ENCODE results near the gene RNF10. TPM values are rescaled to one million over a fixed set of nuclear protein-coding genes. Genes with fewer than 3 reads are reported as not detected.

Gene RNF10
- total and polyA plus RNA-seq, 2 of the 4 experiments (the other 2 are of a cell fraction), result 44.4 to 95.0 TPM

GRCh38 chr12:120514002-120514401 is 20.2 kb upstream of the RNF10 start:
- dilution Hi-C loops (cut with HindIII; ENCODE audit: low sequenced_read_pairs, unreplicated experiment), result no loop called here
- no peak overlapping the region for H3K27ac ChIP-seq (ENCODE audit: insufficient read depth, low read length)
- BruUV-seq (replicated peaks), result no TSS peak
- ChIA-PET CTCF (no interaction called here), POLR2A (ENCODE audit: unreplicated experiment) (no interaction called here)
- TF ChIP-seq FOS (IDR thresholded peaks at IDR 0.05; ENCODE audit: low read depth, low read length), result no peak
- no peak for TF ChIP-seq RCOR1 (IDR thresholded peaks at IDR 0.05; ENCODE audit: insufficient replicate concordance, low read length)
- TF ChIP-seq MAFK (IDR thresholded peaks at IDR 0.05; ENCODE audit: low read depth, low read length), result no peak
- no peak for TF ChIP-seq CHD1 (IDR thresholded peaks at IDR 0.05; ENCODE audit: low read depth, low read length)
- no peak for TF ChIP-seq CEBPB (IDR thresholded peaks at IDR 0.05; ENCODE audit: low read depth, low read length)
- TF ChIP-seq SMC3 (IDR thresholded peaks at IDR 0.05; ENCODE audit: low read depth, low read length), result no peak
- TF ChIP-seq CTCF (conservative IDR thresholded peaks at IDR 0.05; ENCODE audit: low read depth, low read length), result no peak
- H4K8ac ChIP-seq (ENCODE audit: low read depth in 2 of 2, low read length in 2 of 2), result no peak overlapping the region
- H3K18ac ChIP-seq (ENCODE audit: low read depth, low read length), result no peak overlapping the region
- no peak overlapping the region for H2AK5ac ChIP-seq (ENCODE audit: low read depth, low read length)
- H4K5ac ChIP-seq (ENCODE audit: low read depth, low read length), result no peak overlapping the region
- H3K79me1 ChIP-seq (ENCODE audit: low read depth in 1 of 2, low read length in 2 of 2), result no peaks in the 10 kb centered on the region
- H3K9ac ChIP-seq (ENCODE audit: low read depth, low read length), result no peak overlapping the region
- no peak overlapping the region for H2BK5ac ChIP-seq (ENCODE audit: low read depth, low read length, poor library complexity, severe bottlenecking)
- WGBS, 2 experiments (ENCODE audit: extremely low coverage in 2 of 2, insufficient read length in 1 of 2), result no CpG with 5 or more reads among the region's 7 CpGs
- H4K91ac ChIP-seq (ENCODE audit: insufficient read depth, low read depth, low read length), result no peak overlapping the region
- H2AK9ac ChIP-seq (replicated peaks; ENCODE audit: low read depth, low read length, poor library complexity), result no peak overlapping the region
- DNase-seq (no peak), ATAC-seq (ENCODE audit: low read depth) (no peak)
- H3K9me3 ChIP-seq (ENCODE audit: control insufficient read depth, insufficient read depth, low read length), result no peaks in the 10 kb centered on the region
- no peaks in the 10 kb centered on the region for H3K9me1 ChIP-seq (ENCODE audit: insufficient read depth, low read length)
- peaks cover 30% of the 10 kb centered on the region for H3K36me3 ChIP-seq (ENCODE audit: control insufficient read depth, insufficient read depth, low read length)
- no peak overlapping the region for H3K4me2 ChIP-seq (ENCODE audit: low read depth, low read length)
- no peaks in the 10 kb centered on the region for H3K4me1 ChIP-seq (ENCODE audit: control insufficient read depth, insufficient read depth, low read length)
- H3K4me3 ChIP-seq (ENCODE audit: insufficient read depth, low read depth, low read length), result no peak overlapping the region
- H3K27me3 ChIP-seq (ENCODE audit: control insufficient read depth, insufficient read depth, low read length), result no peaks in the 10 kb centered on the region
- intact Hi-C loops (cut with micrococcal nuclease), result no loop called here
- H2AFZ ChIP-seq (replicated peaks; ENCODE audit: low read length, poor library complexity), result no peak overlapping the region
- H2BK20ac ChIP-seq (ENCODE audit: low read depth, low read length), result no peak overlapping the region
- H3K56ac ChIP-seq (ENCODE audit: extremely low read depth, insufficient read depth, low read length), result no peak overlapping the region
- no peak overlapping the region for H3K4ac ChIP-seq (ENCODE audit: low read depth, low read length)
- H2BK15ac ChIP-seq (ENCODE audit: low read depth, low read length), result no peak overlapping the region
- in situ Hi-C loops (cut with MboI; ENCODE audit: low sequenced_read_pairs), result no loop called here
- no peak overlapping the region for H2BK120ac ChIP-seq (ENCODE audit: low read depth, low read length)
- no peak overlapping the region for H3K14ac ChIP-seq (replicated peaks; ENCODE audit: low read depth, low read length)
- no peaks in the 10 kb centered on the region for H4K20me1 ChIP-seq (ENCODE audit: insufficient read depth, low read length)
- no peak overlapping the region for H3K23ac ChIP-seq (ENCODE audit: low read depth, low read length)

All from IMR-90 (cell line).